ENCODE data around the gene RARRES2.
A peak's percentile ranks its signal among the peaks of the same experiment; 100 is the strongest.

Gene RARRES2

GRCh38 chr7:150376560-150376959, 35.1 kb upstream of the RARRES2 start:
- DNase-seq, result no peak

- no peak for DNase-seq
Observed at GRCh38 chr7:150375662-150376521, 34.5 kb upstream of the RARRES2 start.

GRCh38 chr7:150374472-150374871, 33.0 kb upstream of the RARRES2 start:
- DNase-seq, result no peak

- no peak for DNase-seq
Observed at GRCh38 chr7:150374026-150374425, 32.6 kb upstream of the RARRES2 start.

- DNase-seq, result no peak
Observed at GRCh38 chr7:150373049-150373801, 31.8 kb upstream of the RARRES2 start.

- DNase-seq, result no peak
Observed at GRCh38 chr7:150372271-150373048, 31.0 kb upstream of the RARRES2 start.

GRCh38 chr7:150371996-150372270, 30.5 kb upstream of the RARRES2 start:
- DNase-seq, result no peak

- no peak for DNase-seq
Observed at GRCh38 chr7:150371131-150371995, 29.9 kb upstream of the RARRES2 start.

- DNase-seq, result no peak
Observed at GRCh38 chr7:150370612-150371071, 29.2 kb upstream of the RARRES2 start.

GRCh38 chr7:150369748-150370501, 28.5 kb upstream of the RARRES2 start:
- no peak for DNase-seq

- DNase-seq, result no peak
Observed at GRCh38 chr7:150368884-150369747, 27.7 kb upstream of the RARRES2 start.

GRCh38 chr7:150368096-150368883, 26.9 kb upstream of the RARRES2 start, which contains the start of gene REPIN1:
TSS of gene REPIN1 (plus strand) at chr7:150368822. CDS start at chr7:150369712, 890 bp downstream.
- peak; percentile 46 for DNase-seq

GRCh38 chr7:150367677-150368095, 26.3 kb upstream of the RARRES2 start:
- peak; percentile 84 for DNase-seq

GRCh38 chr7:150365673-150366398, 24.4 kb upstream of the RARRES2 start:
- DNase-seq, result no peak

- no peak for DNase-seq
Observed at GRCh38 chr7:150365194-150365593, 23.8 kb upstream of the RARRES2 start.

- DNase-seq, result no peak
Observed at GRCh38 chr7:150363872-150364271, 22.4 kb upstream of the RARRES2 start.

GRCh38 chr7:150363370-150363769, 21.9 kb upstream of the RARRES2 start:
- peak; percentile 64 for DNase-seq

GRCh38 chr7:150361807-150362621, 20.6 kb upstream of the RARRES2 start:
- DNase-seq, result no peak
